HEK293 (cell line): Measurements from ENCODE around the gene PFKL.

Experiments
- FEZF1 ChIP-seq: fragments of 450-650 bp; formaldehyde crosslinking; IDR thresholded peaks from 2 replicates; pipeline ENCODE4 v1.5.1; 2016; ENCODE audit warnings: missing biosample characterization, missing genetic modification characterization
- GLIS1 ChIP-seq: fragments of 450-650 bp; formaldehyde crosslinking; IDR thresholded peaks from 2 replicates; pipeline ENCODE4 v1.5.1; 2016; ENCODE audit warnings: missing biosample characterization, missing genetic modification characterization
- MEIS1 ChIP-seq: sonication (generic); formaldehyde crosslinking; IDR thresholded peaks from 2 replicates; pipeline ENCODE4 v1.8.1; 2022; ENCODE audit warnings: missing genetic modification reagents, mild to moderate bottlenecking, borderline replicate concordance
- PRDM1 ChIP-seq: fragments of 450-650 bp; formaldehyde crosslinking; IDR thresholded peaks from 2 replicates; pipeline ENCODE4; 2016; ENCODE audit warnings: missing biosample characterization, missing genetic modification characterization
- SALL2 ChIP-seq: fragments of 450-650 bp; formaldehyde crosslinking; IDR thresholded peaks from 2 replicates; pipeline ENCODE4 v1.5.0; 2017; ENCODE audit warnings: missing biosample characterization, mild to moderate bottlenecking, missing genetic modification characterization, borderline replicate concordance
- SP2 ChIP-seq: fragments of 450-650 bp; formaldehyde crosslinking; IDR thresholded peaks from 2 replicates; pipeline ENCODE4 v1.5.1; 2016; ENCODE audit warnings: missing biosample characterization, missing genetic modification characterization
- YY1 ChIP-seq: fragments of 450-650 bp; formaldehyde crosslinking; IDR thresholded peaks from 2 replicates; pipeline ENCODE4 v1.5.1; 2018; ENCODE audit warnings: missing biosample characterization, missing genetic modification characterization
- YY2 ChIP-seq: fragments of 450-650 bp; formaldehyde crosslinking; IDR thresholded peaks from 2 replicates; pipeline ENCODE4 v1.5.1; 2016; ENCODE audit warnings: missing biosample characterization, missing genetic modification characterization
- ZBTB10 ChIP-seq: fragments of 450-650 bp; formaldehyde crosslinking; IDR thresholded peaks from 2 replicates; pipeline ENCODE4 v1.5.1; 2016; ENCODE audit warnings: missing biosample characterization, missing genetic modification characterization
- ZBTB44 ChIP-seq: fragments of 450-650 bp; IDR thresholded peaks from 2 replicates; pipeline ENCODE4 v1.5.1; 2018; ENCODE audit warnings: missing biosample characterization, mild to moderate bottlenecking, missing genetic modification characterization
- ZNF10 ChIP-seq: fragments of 450-650 bp; formaldehyde crosslinking; IDR thresholded peaks from 2 replicates; pipeline ENCODE4 v1.5.1; 2017; ENCODE audit warnings: missing biosample characterization, missing genetic modification characterization
- ZNF112 ChIP-seq: fragments of 450-650 bp; formaldehyde crosslinking; IDR thresholded peaks from 2 replicates; pipeline ENCODE4 v1.5.0; 2017; ENCODE audit warnings: missing biosample characterization, missing genetic modification characterization
- ZNF133 ChIP-seq: fragments of 450-650 bp; formaldehyde crosslinking; IDR thresholded peaks from 2 replicates; pipeline ENCODE4 v1.5.1; 2016; ENCODE audit warnings: missing biosample characterization, missing genetic modification characterization
- ZNF16 ChIP-seq: fragments of 450-650 bp; formaldehyde crosslinking; IDR thresholded peaks from 2 replicates; pipeline ENCODE4 v1.5.1; 2016; ENCODE audit warnings: low read depth, missing biosample characterization, missing genetic modification characterization
- ZNF202 ChIP-seq: fragments of 450-650 bp; formaldehyde crosslinking; IDR thresholded peaks from 2 replicates; pipeline ENCODE4 v1.5.1; 2016; ENCODE audit warnings: missing biosample characterization, missing genetic modification characterization, borderline replicate concordance
- ZNF302 ChIP-seq: fragments of 450-650 bp; formaldehyde crosslinking; IDR thresholded peaks from 2 replicates; pipeline ENCODE4 v1.5.1; 2016; ENCODE audit warnings: missing biosample characterization, missing genetic modification characterization, low read depth
- ZNF324 ChIP-seq: fragments of 450-650 bp; formaldehyde crosslinking; IDR thresholded peaks from 2 replicates; pipeline ENCODE4 v1.5.1; 2016; ENCODE audit warnings: missing biosample characterization, missing genetic modification characterization
- ZNF354C ChIP-seq: fragments of 450-650 bp; formaldehyde crosslinking; IDR thresholded peaks from 2 replicates; pipeline ENCODE4 v1.5.1; 2016; ENCODE audit warnings: missing biosample characterization, missing genetic modification characterization, low read depth, borderline replicate concordance
- ZNF398 ChIP-seq: fragments of 450-650 bp; formaldehyde crosslinking; IDR thresholded peaks from 2 replicates; pipeline ENCODE4 v1.5.1; 2017; ENCODE audit warnings: missing biosample characterization, missing genetic modification characterization
- ZNF426 ChIP-seq: fragments of 450-650 bp; formaldehyde crosslinking; IDR thresholded peaks from 2 replicates; pipeline ENCODE4 v1.5.1; 2017; ENCODE audit warnings: missing biosample characterization, missing genetic modification characterization, mild to moderate bottlenecking, inconsistent platforms, moderate library complexity
- ZNF501 ChIP-seq: fragments of 450-650 bp; formaldehyde crosslinking; IDR thresholded peaks from 2 replicates; pipeline ENCODE4 v1.5.1; 2016; ENCODE audit warnings: missing biosample characterization, missing genetic modification characterization
- ZNF600 ChIP-seq: fragments of 450-650 bp; formaldehyde crosslinking; IDR thresholded peaks from 2 replicates; pipeline ENCODE4 v1.5.1; 2016; ENCODE audit warnings: missing biosample characterization, missing genetic modification characterization
- ZNF626 ChIP-seq: fragments of 450-650 bp; sonication (Bioruptor Pico); formaldehyde crosslinking; IDR thresholded peaks from 2 replicates; pipeline ENCODE4 v1.5.1; 2018; ENCODE audit warnings: missing biosample characterization, missing genetic modification characterization, inconsistent platforms
- ZNF654 ChIP-seq: fragments of 450-650 bp; formaldehyde crosslinking; IDR thresholded peaks from 2 replicates; pipeline ENCODE4 v1.5.1; 2016; ENCODE audit warnings: low read depth, missing biosample characterization, missing genetic modification characterization
- ZSCAN5A ChIP-seq: fragments of 450-650 bp; formaldehyde crosslinking; IDR thresholded peaks from 2 replicates; pipeline ENCODE4 v1.5.1; 2016; ENCODE audit warnings: missing biosample characterization, missing genetic modification characterization
- TF ChIP-seq, protein P1 (sequence below): fragments of 450-650 bp; formaldehyde crosslinking; IDR thresholded peaks from 2 replicates; pipeline ENCODE4 v1.5.0; 2017; ENCODE audit warnings: missing biosample characterization, missing genetic modification characterization, borderline replicate concordance
- TF ChIP-seq, protein P2 (sequence below): fragments of 450-650 bp; formaldehyde crosslinking; IDR thresholded peaks from 2 replicates; pipeline ENCODE4 v1.5.1; 2016; ENCODE audit warnings: missing biosample characterization, missing genetic modification characterization

The PFKL gene

DNA sequence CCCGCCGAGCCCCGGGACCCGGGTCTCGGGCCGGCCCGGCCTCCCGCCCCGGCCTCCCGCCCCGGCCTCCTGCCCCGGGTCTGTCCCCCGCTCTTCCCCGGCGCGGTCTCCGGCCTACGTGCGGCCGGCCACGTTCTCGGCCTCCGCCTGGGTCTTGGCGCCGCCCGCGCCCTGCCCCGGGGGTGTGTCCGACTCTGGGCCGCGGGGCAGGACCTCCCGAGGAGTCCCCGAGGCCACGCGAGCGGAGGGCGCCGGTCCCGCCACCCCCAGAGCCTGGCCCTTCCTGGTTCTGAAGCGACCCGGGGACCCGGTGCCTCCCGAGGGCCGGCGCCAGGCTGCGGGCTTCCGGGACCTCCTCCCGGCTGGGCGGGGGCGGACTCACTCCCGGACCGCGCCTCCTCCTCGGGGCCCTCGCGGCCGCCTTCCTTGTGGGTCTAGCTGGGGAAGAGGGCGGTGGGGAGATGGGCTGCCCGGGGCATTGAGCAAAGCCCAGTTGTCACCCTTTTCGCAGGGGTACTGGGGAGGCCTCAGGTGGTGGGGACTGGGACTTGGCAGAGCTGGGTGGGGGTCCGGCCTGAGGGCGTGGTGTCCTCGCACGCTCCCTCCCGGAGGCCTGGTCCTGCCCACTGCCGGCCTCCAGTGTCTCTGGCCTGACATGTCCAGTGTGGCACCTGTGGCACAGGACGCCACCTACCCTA, 558 bp downstream of the PFKL start (continued):
- TF ChIP-seq ZNF354C (tag by site-specific recombination): no peak
- peak; percentile 83 for TF ChIP-seq SP2 (tag by site-specific recombination)
- TF ChIP-seq YY1 (tag by site-specific recombination): no peak
- TF ChIP-seq ZNF302 (tag by site-specific recombination): no peak
- no peak for TF ChIP-seq ZNF600
- no peak for TF ChIP-seq ZNF202 (tag by site-specific recombination)
- TF ChIP-seq ZNF654: no peak
- TF ChIP-seq ZBTB44 (tag by site-specific recombination): no peak
- TF ChIP-seq FEZF1: no peak
- TF ChIP-seq ZNF16 (tag by site-specific recombination): no peak
- no peak for TF ChIP-seq ZNF501 (tag by site-specific recombination)
- no peak for TF ChIP-seq MEIS1
- TF ChIP-seq, protein P1, sequence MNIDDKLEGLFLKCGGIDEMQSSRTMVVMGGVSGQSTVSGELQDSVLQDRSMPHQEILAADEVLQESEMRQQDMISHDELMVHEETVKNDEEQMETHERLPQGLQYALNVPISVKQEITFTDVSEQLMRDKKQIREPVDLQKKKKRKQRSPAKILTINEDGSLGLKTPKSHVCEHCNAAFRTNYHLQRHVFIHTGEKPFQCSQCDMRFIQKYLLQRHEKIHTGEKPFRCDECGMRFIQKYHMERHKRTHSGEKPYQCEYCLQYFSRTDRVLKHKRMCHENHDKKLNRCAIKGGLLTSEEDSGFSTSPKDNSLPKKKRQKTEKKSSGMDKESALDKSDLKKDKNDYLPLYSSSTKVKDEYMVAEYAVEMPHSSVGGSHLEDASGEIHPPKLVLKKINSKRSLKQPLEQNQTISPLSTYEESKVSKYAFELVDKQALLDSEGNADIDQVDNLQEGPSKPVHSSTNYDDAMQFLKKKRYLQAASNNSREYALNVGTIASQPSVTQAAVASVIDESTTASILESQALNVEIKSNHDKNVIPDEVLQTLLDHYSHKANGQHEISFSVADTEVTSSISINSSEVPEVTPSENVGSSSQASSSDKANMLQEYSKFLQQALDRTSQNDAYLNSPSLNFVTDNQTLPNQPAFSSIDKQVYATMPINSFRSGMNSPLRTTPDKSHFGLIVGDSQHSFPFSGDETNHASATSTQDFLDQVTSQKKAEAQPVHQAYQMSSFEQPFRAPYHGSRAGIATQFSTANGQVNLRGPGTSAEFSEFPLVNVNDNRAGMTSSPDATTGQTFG: no peak
- no peak for TF ChIP-seq SALL2
- TF ChIP-seq ZSCAN5A (tag by site-specific recombination): peak; percentile 71
- no peak for TF ChIP-seq ZNF626
- TF ChIP-seq GLIS1: peak; percentile 83
- TF ChIP-seq ZNF112 (tag by site-specific recombination): no peak
- TF ChIP-seq, protein P2, sequence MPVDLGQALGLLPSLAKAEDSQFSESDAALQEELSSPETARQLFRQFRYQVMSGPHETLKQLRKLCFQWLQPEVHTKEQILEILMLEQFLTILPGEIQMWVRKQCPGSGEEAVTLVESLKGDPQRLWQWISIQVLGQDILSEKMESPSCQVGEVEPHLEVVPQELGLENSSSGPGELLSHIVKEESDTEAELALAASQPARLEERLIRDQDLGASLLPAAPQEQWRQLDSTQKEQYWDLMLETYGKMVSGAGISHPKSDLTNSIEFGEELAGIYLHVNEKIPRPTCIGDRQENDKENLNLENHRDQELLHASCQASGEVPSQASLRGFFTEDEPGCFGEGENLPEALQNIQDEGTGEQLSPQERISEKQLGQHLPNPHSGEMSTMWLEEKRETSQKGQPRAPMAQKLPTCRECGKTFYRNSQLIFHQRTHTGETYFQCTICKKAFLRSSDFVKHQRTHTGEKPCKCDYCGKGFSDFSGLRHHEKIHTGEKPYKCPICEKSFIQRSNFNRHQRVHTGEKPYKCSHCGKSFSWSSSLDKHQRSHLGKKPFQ (tag by site-specific recombination): no peak
- TF ChIP-seq ZBTB10 (tag by site-specific recombination): peak; percentile 23; the same call in 1 of the 2 replicates
- no peak for TF ChIP-seq ZNF133 (tag by site-specific recombination)
- no peak for TF ChIP-seq ZNF10 (tag by site-specific recombination)
- no peak for TF ChIP-seq PRDM1 (tag by site-specific recombination)
- TF ChIP-seq YY2 (tag by site-specific recombination): no peak
- peak; percentile 43; the same call in 1 of the 2 replicates for TF ChIP-seq ZNF398 (tag by site-specific recombination)
- no peak for TF ChIP-seq ZNF324 (tag by site-specific recombination)
- TF ChIP-seq ZNF426 (tag by site-specific recombination): no peak
